Upper lobe of left lung (tissue), 4 donors: Measurements from ENCODE around the gene G6PC1.

Source experiments
- POLR2AphosphoS5 ChIP-seq, 2 donors: sonication (generic); formaldehyde crosslinking; IDR thresholded peaks; one replicate each; pipeline ENCODE4 v1.5.1; 2017; ENCODE audit warnings: antibody characterized with exemption in 2 of 2
- TF ChIP-seq, protein P1 (sequence below), 6 experiments: fragments of 450-650 bp in 4 of 6; fragments of 200-600 bp in 2 of 6; sonication (generic) in 2 of 6; IDR thresholded peaks; one replicate each; pipeline ENCODE4 v1.5.1; 2016 to 2019; ENCODE audit warnings: antibody characterized with exemption in 6 of 6

DNA sequence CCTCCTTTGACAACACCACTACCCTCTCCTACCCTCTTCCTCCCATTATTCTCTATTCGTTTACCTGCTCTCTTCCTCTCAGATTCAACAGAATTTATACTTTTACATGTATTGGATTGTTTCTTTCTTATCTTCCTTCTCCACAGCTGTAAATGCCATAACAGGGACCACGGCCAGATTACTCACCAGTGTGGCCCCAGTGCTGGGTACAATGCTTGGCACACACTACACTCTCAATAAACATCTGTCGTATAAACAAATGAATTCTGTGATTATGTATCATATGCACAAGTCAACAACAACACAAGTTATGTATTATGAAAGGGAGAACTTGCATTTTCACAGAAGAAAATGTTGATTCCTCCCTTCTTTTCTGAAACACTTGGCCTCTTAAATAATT lies 43.6 kb downstream of the G6PC1 start:
- TF ChIP-seq, protein P1, sequence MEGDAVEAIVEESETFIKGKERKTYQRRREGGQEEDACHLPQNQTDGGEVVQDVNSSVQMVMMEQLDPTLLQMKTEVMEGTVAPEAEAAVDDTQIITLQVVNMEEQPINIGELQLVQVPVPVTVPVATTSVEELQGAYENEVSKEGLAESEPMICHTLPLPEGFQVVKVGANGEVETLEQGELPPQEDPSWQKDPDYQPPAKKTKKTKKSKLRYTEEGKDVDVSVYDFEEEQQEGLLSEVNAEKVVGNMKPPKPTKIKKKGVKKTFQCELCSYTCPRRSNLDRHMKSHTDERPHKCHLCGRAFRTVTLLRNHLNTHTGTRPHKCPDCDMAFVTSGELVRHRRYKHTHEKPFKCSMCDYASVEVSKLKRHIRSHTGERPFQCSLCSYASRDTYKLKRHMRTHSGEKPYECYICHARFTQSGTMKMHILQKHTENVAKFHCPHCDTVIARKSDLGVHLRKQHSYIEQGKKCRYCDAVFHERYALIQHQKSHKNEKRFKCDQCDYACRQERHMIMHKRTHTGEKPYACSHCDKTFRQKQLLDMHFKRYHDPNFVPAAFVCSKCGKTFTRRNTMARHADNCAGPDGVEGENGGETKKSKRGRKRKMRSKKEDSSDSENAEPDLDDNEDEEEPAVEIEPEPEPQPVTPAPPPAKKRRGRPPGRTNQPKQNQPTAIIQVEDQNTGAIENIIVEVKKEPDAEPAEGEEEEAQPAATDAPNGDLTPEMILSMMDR (IDR thresholded peaks at IDR 0.05) = no peak
- peak in 1 of 2 donors; percentile 72 for TF ChIP-seq POLR2AphosphoS5 (IDR thresholded peaks at IDR 0.05)
